HepG2 (cell line): ENCODE results near the gene CILP2.

ENCODE experiments used
- BCL6 ChIP-seq: IDR thresholded peaks from 2 replicates; pipeline ENCODE4 v1.6.1; 2016; ENCODE audit warnings: missing genetic modification reagents, missing compliant biosample characterization
- FOSL1 ChIP-seq: sonication (generic); formaldehyde crosslinking; IDR thresholded peaks from 2 replicates; pipeline ENCODE4 v1.9.0; 2021; ENCODE audit warnings: missing genetic modification reagents, borderline replicate concordance
- ZNF557 ChIP-seq: sonication (generic); formaldehyde crosslinking; IDR thresholded peaks from 2 replicates; pipeline ENCODE4 v1.4.0; 2020; ENCODE audit warnings: missing genetic modification reagents
- TF ChIP-seq, protein P1 (sequence below): sonication (generic); formaldehyde crosslinking; IDR thresholded peaks from 2 replicates; pipeline ENCODE4 v1.8.0; 2022; ENCODE audit warnings: missing genetic modification reagents, mild to moderate bottlenecking, borderline replicate concordance

DNA sequence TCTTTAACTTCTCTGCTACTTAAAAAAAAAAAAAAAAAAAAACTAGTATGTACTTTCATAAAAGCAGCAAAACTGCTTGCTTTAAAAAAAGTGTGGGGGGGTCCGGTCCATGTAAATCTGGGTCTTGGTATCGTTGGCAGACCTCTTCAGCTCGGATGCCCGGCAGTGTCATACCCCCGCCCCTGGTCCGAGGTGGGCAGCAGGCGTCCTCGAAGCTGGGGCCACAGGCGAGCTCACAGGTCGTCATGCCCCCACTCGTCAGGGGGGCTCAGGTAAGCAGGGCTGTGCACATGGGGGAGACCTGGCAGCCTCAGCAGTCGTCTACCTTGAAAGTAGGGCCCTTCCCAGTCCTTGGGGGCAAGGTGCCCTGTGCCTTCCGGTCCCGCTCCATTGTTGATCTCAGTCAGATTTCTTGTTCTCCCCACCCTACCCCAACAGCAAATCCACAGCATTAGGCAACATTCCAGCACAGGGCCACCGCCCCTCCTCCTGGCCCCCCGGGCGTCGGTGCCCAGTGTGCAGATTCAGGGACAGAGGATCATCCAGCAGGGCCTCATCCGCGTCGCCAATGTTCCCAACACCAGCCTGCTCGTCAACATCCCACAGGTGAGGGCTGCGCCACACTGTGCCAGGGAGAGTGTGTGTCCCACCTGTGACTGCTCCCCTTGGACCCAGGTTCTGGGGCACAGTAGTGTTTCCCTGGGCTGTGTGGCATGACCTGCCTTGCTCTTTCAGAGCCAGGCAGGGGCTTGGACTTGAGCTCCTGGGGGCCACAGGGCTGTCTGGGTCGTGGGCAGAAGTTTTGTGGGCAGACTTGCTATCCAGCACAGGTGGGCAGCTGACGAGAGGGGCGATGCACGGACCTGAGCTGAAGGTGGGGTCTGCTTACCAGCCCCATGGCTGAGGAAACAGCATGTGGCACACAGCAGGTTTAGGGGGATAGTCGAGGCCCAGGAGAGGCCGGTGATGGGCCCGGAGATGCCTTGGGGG is 42.2 kb upstream of the CILP2 start:
- TF ChIP-seq BCL6 (no peak), ZNF557 (no peak), FOSL1 (CRISPR knock-in tag) (no peak)
- TF ChIP-seq, protein P1, sequence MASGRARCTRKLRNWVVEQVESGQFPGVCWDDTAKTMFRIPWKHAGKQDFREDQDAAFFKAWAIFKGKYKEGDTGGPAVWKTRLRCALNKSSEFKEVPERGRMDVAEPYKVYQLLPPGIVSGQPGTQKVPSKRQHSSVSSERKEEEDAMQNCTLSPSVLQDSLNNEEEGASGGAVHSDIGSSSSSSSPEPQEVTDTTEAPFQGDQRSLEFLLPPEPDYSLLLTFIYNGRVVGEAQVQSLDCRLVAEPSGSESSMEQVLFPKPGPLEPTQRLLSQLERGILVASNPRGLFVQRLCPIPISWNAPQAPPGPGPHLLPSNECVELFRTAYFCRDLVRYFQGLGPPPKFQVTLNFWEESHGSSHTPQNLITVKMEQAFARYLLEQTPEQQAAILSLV (CRISPR knock-in tag) = no peak
